ENCODE measurements around the gene PDE4D.
"Not testable (repeated sequence)": the region's sequence is repeated elsewhere in the genome, so short reads cannot be mapped to it uniquely, and the experiment has no call there.

PDE4D gene

GRCh38 chr5:59019078-59019477 lies 874.4 kb downstream of the PDE4D start:
- no peak for FAIRE-seq

- FAIRE-seq, result no peak
Measured at GRCh38 chr5:59016925-59017324, 876.6 kb downstream of the PDE4D start.

GRCh38 chr5:59008816-59009473 lies 884.6 kb downstream of the PDE4D start:
- FAIRE-seq, result no peak

GRCh38 chr5:59007460-59008063 lies 886.0 kb downstream of the PDE4D start:
- FAIRE-seq, result peak; percentile 97

- FAIRE-seq, result no peak
Measured at GRCh38 chr5:59005934-59006701, 887.4 kb downstream of the PDE4D start.

GRCh38 chr5:59003641-59004040 lies 889.9 kb downstream of the PDE4D start:
- no peak for FAIRE-seq

- no peak for FAIRE-seq
Measured at GRCh38 chr5:59003124-59003523, 890.4 kb downstream of the PDE4D start.

GRCh38 chr5:59002162-59002825 lies 891.2 kb downstream of the PDE4D start:
- FAIRE-seq, result no peak

- no peak for FAIRE-seq
Measured at GRCh38 chr5:59001716-59002115, 891.8 kb downstream of the PDE4D start.

GRCh38 chr5:59001154-59001553 lies 892.4 kb downstream of the PDE4D start:
- FAIRE-seq, result no peak

GRCh38 chr5:59000211-59000610 lies 893.3 kb downstream of the PDE4D start:
- FAIRE-seq, result no peak

GRCh38 chr5:58999804-59000203 lies 893.7 kb downstream of the PDE4D start:
- no peak for FAIRE-seq

- FAIRE-seq, result no peak
Measured at GRCh38 chr5:58998544-58998943, 895.0 kb downstream of the PDE4D start.

- FAIRE-seq, result not testable (repeated sequence)
Measured at GRCh38 chr5:58995779-58996178, 897.7 kb downstream of the PDE4D start.

GRCh38 chr5:58993461-58993860 lies 900.1 kb downstream of the PDE4D start:
- FAIRE-seq, result no peak

GRCh38 chr5:58988938-58989337 lies 904.6 kb downstream of the PDE4D start:
- no peak for FAIRE-seq

GRCh38 chr5:58987193-58987592 lies 906.3 kb downstream of the PDE4D start:
- FAIRE-seq, result no peak

GRCh38 chr5:58986281-58986680 lies 907.2 kb downstream of the PDE4D start:
- FAIRE-seq, result no peak

- no peak for FAIRE-seq
Measured at GRCh38 chr5:58985759-58986158, 907.8 kb downstream of the PDE4D start.

- no peak for FAIRE-seq
Measured at GRCh38 chr5:58985311-58985710, 908.2 kb downstream of the PDE4D start.

- FAIRE-seq, result no peak
Measured at GRCh38 chr5:58983526-58984452, 909.7 kb downstream of the PDE4D start.

- FAIRE-seq, result no peak
Measured at GRCh38 chr5:58980890-58981289, 912.6 kb downstream of the PDE4D start.

Data from islet of Langerhans (tissue), 1 donor.